Spleen (tissue), 11 donors: Measurements from ENCODE around the gene RAB7A. TPM values are rescaled to one million over a fixed set of nuclear protein-coding genes. Genes with fewer than 3 reads are reported as not detected.

Source experiments
- DNase-seq: peaks from one replicate; pipeline ENCODE4 v3.0.0-alpha.2; 2020
- H3K27ac ChIP-seq, 8 donors: fragments of 200-600 bp; sonication (generic) in 7 of 8; 1 replicate in 4 of 8; 2 replicates in 4 of 8; pipeline versions ENCODE4 v1.5.0 to v1.8.0; 2016 to 2021; ENCODE audit warnings: inconsistent platforms in 4 of 8, mild to moderate bottlenecking in 4 of 8, moderate library complexity in 1 of 8
- H3K27me3 ChIP-seq, 7 donors: fragments of 200-600 bp; sonication (generic) in 6 of 7; replicated peaks in 1 of 7; 1 replicate in 4 of 7; 2 replicates in 3 of 7; pipeline versions ENCODE4 v1.5.0 to v1.8.0; 2016 to 2021; ENCODE audit warnings: inconsistent platforms in 3 of 7, mild to moderate bottlenecking in 1 of 7
- H3K36me3 ChIP-seq, 6 donors: fragments of 200-600 bp; sonication (generic) in 5 of 6; 1 replicate in 4 of 6; 2 replicates in 2 of 6; pipeline versions ENCODE4 v1.5.0 to v1.8.0; 2016 to 2021; ENCODE audit warnings: inconsistent platforms in 2 of 6
- H3K4me1 ChIP-seq, 6 donors: fragments of 200-600 bp; sonication (generic) in 5 of 6; 1 replicate in 3 of 6; 2 replicates in 3 of 6; pipeline versions ENCODE4 v1.5.0 to v1.8.0; 2016 to 2021; ENCODE audit warnings: inconsistent platforms in 3 of 6
- H3K4me3 ChIP-seq, 8 donors: fragments of 200-600 bp; sonication (generic) in 7 of 8; 1 replicate in 4 of 8; 2 replicates in 4 of 8; pipeline versions ENCODE4 v1.5.0 to v1.8.0; 2016 to 2021; ENCODE audit warnings: inconsistent platforms in 4 of 8, mild to moderate bottlenecking in 4 of 8, moderate library complexity in 2 of 8
- H3K9me3 ChIP-seq, 8 donors: fragments of 200-600 bp; sonication (generic) in 7 of 8; 1 replicate in 4 of 8; 2 replicates in 4 of 8; pipeline versions ENCODE4 v1.5.0 to v1.8.0; 2016 to 2021; ENCODE audit warnings: inconsistent platforms in 4 of 8
- CTCF ChIP-seq, 11 experiments: fragments of 200-600 bp in 7 of 11; fragments of 450-650 bp in 4 of 11; sonication (generic) in 4 of 11; IDR thresholded peaks in 8 of 11; conservative IDR thresholded peaks in 3 of 11; 1 replicate in 7 of 11; 2 replicates in 4 of 11; pipeline versions ENCODE4 v1.4.0 to v1.8.0; 2016 to 2021; ENCODE audit warnings: antibody characterized with exemption in 11 of 11, inconsistent platforms in 4 of 11, mild to moderate bottlenecking in 1 of 11
- POLR2A ChIP-seq, 3 donors: fragments of 450-650 bp; IDR thresholded peaks; one replicate each; pipeline ENCODE4 v1.5.1; 2017; ENCODE audit warnings: antibody characterized with exemption in 3 of 3, mild to moderate bottlenecking in 1 of 3
- POLR2AphosphoS5 ChIP-seq, 3 donors: sonication (generic); formaldehyde crosslinking; IDR thresholded peaks; one replicate each; pipeline ENCODE4 v1.5.1; 2017; ENCODE audit warnings: antibody characterized with exemption in 3 of 3
- WGBS, 5 donors: extraction: QIAGEN DNeasy Blood & Tissue Kit in 3 of 5; methylation state at CpG; one replicate each; pipeline versions ENCODE4 v1.1.5 to v1.1.7; 2013 to 2018; 5-methylcytosine and 5-hydroxymethylcytosine counted together
- intact Hi-C: fragments of 100-400 bp; cut with DNase I; formaldehyde crosslinking; loops from one replicate; pipeline ENCODE4 v1.15.0; 2023; ENCODE audit warnings: low total_unique reads
- polyA plus RNA-seq, 3 donors: library from polyadenylated mRNA; stranded (reverse); fragments of 200-250 nt; gene quantifications; one replicate each; pipeline ENCODE4 v1.2.1, GENCODE V29; 2013
- total RNA-seq, 7 donors: library from RNA; depleted of rRNA in 3 of 7; stranded (reverse); fragments of >200 nt in 3 of 7; fragmentation: NEBNext Ultra II Directional in 4 of 7; extraction: Animal tissue kit (Norgen Biotek cat#: 25700) in 4 of 7; gene quantifications; one replicate each; pipeline versions ENCODE4 v1.1.0 to v1.2.1, GENCODE V29; 2016 to 2021
- donor health status: healthy with polysubstance abuse.
- donor health status: DM: no; HTN: no; CAD: no; lungs with moderate emphysema.
- donor health status: DM: no; HTN: no; CAD: no.
- donor health status: Bipolar disorder and iron deficiency.
- donor health status: healthy.
- donor health status: DM: no; HTN: no; CAD: no.
- donor health status: DM: yes; HTN: yes; CAD: no.

Gene RAB7A
- total and polyA plus RNA-seq, 10 donors = 82.3 to 227 (median 150) TPM

- Histone ChIP-seq H3K27me3 (no peaks in the 10 kb centered on the region), H3K36me3 (no peaks in the 10 kb centered on the region), H3K9me3 (no peaks in the 10 kb centered on the region), H3K4me3 (no peak overlapping the region), H3K27ac (no peak overlapping the region), H3K4me1 (peaks cover 6 to 24% (median 20%) of the 10 kb centered on the region in 6 donors)
- WGBS, 5 donors = 72 to 80% (median 75%) methylated on average over 9 to 10 of the region's 10 CpGs
- intact Hi-C loops = no loop called here
- peak; percentile 42 for DNase-seq
- TF ChIP-seq POLR2AphosphoS5 (IDR thresholded peaks at IDR 0.05) = no peak
Measured at GRCh38 chr3:128841926-128842920, 116.2 kb downstream of the RAB7A start.

- Histone ChIP-seq H3K4me3 (no peak overlapping the region), H3K9me3 (no peaks in the 10 kb centered on the region), H3K27ac (no peak overlapping the region), H3K4me1 (peaks cover 6 to 28% (median 20%) of the 10 kb centered on the region in 6 donors), H3K27me3 (no peaks in the 10 kb centered on the region), H3K36me3 (no peaks in the 10 kb centered on the region)
- no peak for TF ChIP-seq CTCF (IDR thresholded peaks at IDR 0.05 in 8 of 11, conservative IDR thresholded peaks at IDR 0.05 in 3 of 11)
- no peak for TF ChIP-seq POLR2AphosphoS5 (IDR thresholded peaks at IDR 0.05)
- TF ChIP-seq POLR2A (IDR thresholded peaks at IDR 0.05) = no peak
- DNase-seq = peak; percentile 69
- WGBS, 5 donors = 89 to 95% (median 91%) methylated on average over 5 to 6 of the region's 6 CpGs
- intact Hi-C loops = no loop called here
Measured at GRCh38 chr3:128844502-128844901, 118.5 kb downstream of the RAB7A start.

- 29 to 48% (median 41%) methylated on average over 11 to 14 of the region's 14 CpGs for WGBS, 5 donors
- Histone ChIP-seq H3K4me1 (peaks cover 6 to 35% (median 20%) of the 10 kb centered on the region in 6 donors), H3K36me3 (no peaks in the 10 kb centered on the region), H3K27me3 (no peaks in the 10 kb centered on the region), H3K9me3 (no peaks in the 10 kb centered on the region), H3K4me3 (peak overlapping the region; percentile 39 to 69 (median 50)), H3K27ac (peak overlapping the region in 3 of 8 donors; percentile 70 to 81 (median 73))
- DNase-seq = no peak
- intact Hi-C loops = loop anchor here (5.0 kb wide), 1 partner anchor 163 kb away; no protein-coding TSS in a partner anchor
- TF ChIP-seq POLR2A (IDR thresholded peaks at IDR 0.05) = no peak
- no peak for TF ChIP-seq POLR2AphosphoS5 (IDR thresholded peaks at IDR 0.05)
- no peak for TF ChIP-seq CTCF (IDR thresholded peaks at IDR 0.05 in 8 of 11, conservative IDR thresholded peaks at IDR 0.05 in 3 of 11)
Measured at GRCh38 chr3:128845119-128845777, 119.3 kb downstream of the RAB7A start.

GRCh38 chr3:128845778-128846485, 119.9 kb downstream of the RAB7A start:
- peak in 10 of 11 experiments; percentile 47 to 86 (median 71) for TF ChIP-seq CTCF (IDR thresholded peaks at IDR 0.05 in 8 of 11, conservative IDR thresholded peaks at IDR 0.05 in 3 of 11)
- TF ChIP-seq POLR2A (IDR thresholded peaks at IDR 0.05) = no peak
- peak; percentile 24 to 78 (median 60) for TF ChIP-seq POLR2AphosphoS5 (IDR thresholded peaks at IDR 0.05)
- peak overlapping the region in 7 of 8 donors; percentile 14 to 81 (median 66) for H3K27ac ChIP-seq
- no peaks in the 10 kb centered on the region for H3K9me3 ChIP-seq
- H3K4me1 ChIP-seq = peaks cover 6 to 37% (median 20%) of the 10 kb centered on the region in 6 donors
- intact Hi-C loops = loop anchor here (5.0 kb wide), 1 partner anchor 164 kb away; no protein-coding TSS in a partner anchor
- 1 to 5% (median 2%) methylated on average over 19 to 32 of the region's 32 CpGs for WGBS, 5 donors
- DNase-seq = peak; percentile 95
- H3K4me3 ChIP-seq = peak overlapping the region; percentile 39 to 69 (median 50)
- H3K36me3 ChIP-seq = no peaks in the 10 kb centered on the region
- no peaks in the 10 kb centered on the region for H3K27me3 ChIP-seq
